ENCODE data around the gene TPTE.
"Not testable (repeated sequence)": the region's sequence is repeated elsewhere in the genome, so short reads cannot be mapped to it uniquely, and the experiment has no call there.

The TPTE gene

GRCh38 chr21:10521091-10521598, at the start of gene TPTE:
Gene TPTE (plus strand): TSS chr21:10521583. CDS start chr21:10538724, 17,141 bp downstream.
- no peak for DNase-seq (ENCODE audit: extremely low read depth in 1 of 2, low read depth in 1 of 2)

DNA sequence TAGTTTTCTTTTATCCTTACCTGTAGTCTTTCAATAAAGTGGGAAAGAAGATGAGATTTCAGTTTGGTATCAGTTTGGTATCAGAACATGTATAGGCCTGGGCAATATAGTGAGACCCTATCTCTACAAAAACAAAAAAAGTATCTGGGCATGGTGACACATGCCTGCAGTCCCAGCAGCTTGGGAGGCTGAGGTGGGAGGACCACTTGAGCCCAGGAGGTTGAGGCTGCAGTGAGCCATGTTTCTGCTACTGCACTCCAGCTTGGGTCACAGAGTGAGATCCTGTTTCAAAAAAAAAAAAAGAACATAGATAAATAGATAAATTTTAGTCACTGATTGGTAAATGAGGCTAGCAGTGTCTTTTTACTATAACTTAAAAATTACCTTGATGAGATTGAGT, 49.4 kb upstream of the TPTE start:
- not testable (repeated sequence) for DNase-seq (ENCODE audit: extremely low read depth in 1 of 2, low read depth in 1 of 2)

GRCh38 chr21:10477794-10478193, 43.6 kb upstream of the TPTE start:
- not testable (repeated sequence) for DNase-seq (ENCODE audit: extremely low read depth in 1 of 2, low read depth in 1 of 2)

GRCh38 chr21:10479875-10480274, 41.5 kb upstream of the TPTE start:
- not testable (repeated sequence) for DNase-seq (ENCODE audit: extremely low read depth in 1 of 2, low read depth in 1 of 2)

DNA sequence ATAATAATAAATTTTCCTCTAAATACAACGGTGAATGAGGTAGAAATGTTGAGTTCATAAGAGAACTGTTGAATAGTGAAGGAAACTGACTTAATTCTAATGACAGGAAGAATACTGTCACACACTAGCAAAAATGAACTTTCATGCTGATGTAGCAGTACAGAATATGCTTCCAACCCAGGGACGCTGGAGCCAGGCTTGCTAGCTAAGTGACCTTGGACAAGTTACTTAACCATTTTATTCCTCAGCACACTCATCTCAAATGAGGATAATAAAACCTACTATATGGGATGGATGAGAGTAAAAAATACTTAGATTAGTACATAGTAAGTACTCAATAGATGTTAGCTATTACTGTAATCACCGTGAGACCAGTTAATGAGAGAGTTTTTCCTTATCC, 36.5 kb upstream of the TPTE start:
- DNase-seq (ENCODE audit: extremely low read depth in 1 of 2, low read depth in 1 of 2), result not testable (repeated sequence)

DNA sequence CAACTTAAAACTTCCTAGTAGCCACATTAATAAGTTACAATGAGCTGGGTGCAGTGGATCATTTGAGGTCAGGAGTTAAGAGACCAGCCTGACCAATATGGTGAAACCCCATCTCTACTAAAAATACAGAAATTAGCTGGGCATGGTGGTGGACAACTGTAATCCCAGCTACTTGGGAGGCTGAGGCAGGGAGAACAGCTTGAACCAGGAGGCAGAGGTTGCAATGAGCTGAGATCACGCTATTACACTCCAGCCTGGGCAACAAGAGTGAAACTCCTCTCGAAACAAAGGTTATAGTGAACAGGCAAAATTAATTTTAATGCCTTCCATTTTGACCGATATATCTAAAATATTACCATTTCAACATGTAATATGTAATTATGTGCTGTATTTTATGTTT, 30.9 kb upstream of the TPTE start:
- DNase-seq (ENCODE audit: extremely low read depth in 1 of 2, low read depth in 1 of 2), result not testable (repeated sequence)

DNA sequence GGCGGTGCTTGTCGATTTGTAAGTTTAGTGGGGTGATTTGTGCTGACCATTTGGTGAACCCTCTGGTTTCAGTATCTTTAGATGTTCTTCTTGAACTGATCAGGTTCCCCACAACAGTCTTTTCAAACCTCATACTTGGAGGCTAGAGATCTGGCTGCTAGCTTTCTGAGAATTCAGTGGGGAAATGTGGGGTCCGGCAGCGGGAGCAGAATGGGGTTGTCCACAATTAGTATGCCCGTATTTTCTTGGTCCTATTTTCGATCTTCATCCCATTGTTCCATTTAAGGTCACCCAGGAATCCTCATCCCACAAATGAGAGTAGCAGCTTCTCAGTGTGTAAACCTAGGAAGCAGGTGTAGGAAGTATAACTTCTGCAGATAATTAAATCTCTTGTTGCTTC, 10.3 kb upstream of the TPTE start:
- no peak for DNase-seq (ENCODE audit: extremely low read depth in 1 of 2, low read depth in 1 of 2)

- not testable (repeated sequence) for DNase-seq (ENCODE audit: extremely low read depth in 1 of 2, low read depth in 1 of 2)
Measured at GRCh38 chr21:10516889-10517288, 4.5 kb upstream of the TPTE start.

DNA sequence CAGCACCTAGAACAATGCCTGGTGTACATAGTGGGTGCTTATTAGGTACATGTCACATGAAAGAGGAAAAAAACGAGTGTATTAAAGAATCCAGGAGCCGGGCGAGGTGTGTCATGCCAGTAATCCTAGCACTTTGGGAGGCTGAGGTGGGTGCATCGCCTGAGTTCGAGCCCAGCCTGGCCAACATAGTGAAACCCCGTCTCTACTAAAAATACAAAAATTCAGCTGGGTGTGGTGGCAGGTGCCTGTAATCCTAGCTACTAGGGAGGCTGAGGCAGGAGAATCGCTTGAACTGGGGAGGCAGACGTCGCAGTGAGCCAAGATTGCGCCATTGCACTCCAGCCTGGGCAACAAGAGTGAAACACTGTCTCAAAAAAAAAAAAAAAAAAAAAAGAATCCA, 3.5 kb upstream of the TPTE start:
- DNase-seq (ENCODE audit: extremely low read depth in 1 of 2, low read depth in 1 of 2), result not testable (repeated sequence)

DNA sequence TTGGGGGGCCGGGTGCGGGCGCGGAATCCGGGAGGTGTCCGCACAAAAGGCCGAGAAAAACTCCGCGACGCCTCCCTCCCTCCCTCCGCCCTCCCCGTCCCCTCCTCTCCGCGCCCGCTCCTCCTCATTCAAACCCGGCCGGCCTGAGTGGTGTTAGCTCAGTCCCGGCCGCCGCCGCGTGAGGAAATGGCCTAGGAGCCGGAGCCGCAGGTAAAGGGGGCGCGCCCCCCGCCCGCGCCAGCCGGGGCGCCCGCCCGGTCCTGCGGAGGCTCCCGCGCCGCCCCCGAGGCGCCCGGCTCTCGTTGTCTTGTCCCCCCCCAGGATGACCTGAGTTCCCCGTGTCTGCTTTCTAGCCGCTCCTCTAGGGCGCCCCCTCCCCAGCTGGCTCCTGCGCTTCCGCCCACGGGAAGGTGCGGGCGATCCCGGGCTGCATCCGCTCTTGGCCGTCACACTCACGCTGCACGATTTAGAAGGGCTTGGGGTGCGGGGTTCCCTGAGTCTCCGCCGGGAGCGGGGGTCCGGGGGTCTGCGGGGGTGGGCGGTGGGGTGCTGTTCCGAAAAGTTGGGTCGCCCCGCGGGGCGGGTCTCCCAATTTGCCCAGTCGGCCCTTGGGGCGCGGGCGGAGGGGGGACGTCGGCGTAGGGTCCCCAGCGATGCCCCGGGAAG, 585 bp downstream of the TPTE start:
- not testable (repeated sequence) for DNase-seq (ENCODE audit: extremely low read depth in 1 of 2, low read depth in 1 of 2)

DNA sequence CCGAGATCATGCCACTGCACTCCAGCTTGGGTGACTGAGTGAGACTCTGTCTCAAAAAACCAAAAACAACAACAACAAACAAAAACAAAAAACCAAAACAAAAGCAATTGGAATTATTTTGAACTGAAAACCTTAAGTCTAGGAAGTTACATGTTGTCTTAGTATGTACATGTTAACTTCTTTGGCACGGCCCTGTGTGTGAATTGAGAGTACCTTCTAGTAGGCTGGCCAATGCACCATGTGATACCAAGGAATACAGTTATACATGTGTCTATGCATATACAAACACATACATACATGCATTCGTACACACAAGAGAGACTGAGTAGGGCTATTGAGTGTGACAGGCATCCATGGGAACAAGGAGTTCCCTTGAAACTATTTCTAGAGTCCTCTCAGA, 18.6 kb downstream of the TPTE start:
- DNase-seq (ENCODE audit: extremely low read depth in 1 of 2, low read depth in 1 of 2), result no peak

DNA sequence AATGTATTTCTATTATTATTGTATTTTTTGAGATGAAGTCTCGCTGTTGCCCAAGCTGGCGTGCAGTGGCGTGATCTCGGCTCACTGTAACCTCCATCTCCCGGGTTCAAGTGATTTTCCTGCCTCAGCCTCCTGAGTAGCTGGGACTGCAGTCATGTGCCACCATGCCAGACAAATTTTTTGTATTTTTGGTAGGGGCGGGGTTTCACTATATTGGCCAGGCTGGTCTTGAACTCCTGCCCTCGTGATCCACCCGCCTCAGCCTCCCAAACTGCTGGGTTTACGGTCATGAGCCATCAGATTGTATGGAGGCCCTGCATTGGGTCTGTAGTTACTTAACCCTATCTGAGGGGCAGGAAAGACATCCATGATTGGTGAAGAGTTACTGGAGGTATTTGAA, 23.0 kb downstream of the TPTE start:
- not testable (repeated sequence) for DNase-seq (ENCODE audit: extremely low read depth in 1 of 2, low read depth in 1 of 2)

- DNase-seq (ENCODE audit: extremely low read depth in 1 of 2, low read depth in 1 of 2), result not testable (repeated sequence)
Measured at GRCh38 chr21:10547868-10548267, 26.5 kb downstream of the TPTE start.

DNA sequence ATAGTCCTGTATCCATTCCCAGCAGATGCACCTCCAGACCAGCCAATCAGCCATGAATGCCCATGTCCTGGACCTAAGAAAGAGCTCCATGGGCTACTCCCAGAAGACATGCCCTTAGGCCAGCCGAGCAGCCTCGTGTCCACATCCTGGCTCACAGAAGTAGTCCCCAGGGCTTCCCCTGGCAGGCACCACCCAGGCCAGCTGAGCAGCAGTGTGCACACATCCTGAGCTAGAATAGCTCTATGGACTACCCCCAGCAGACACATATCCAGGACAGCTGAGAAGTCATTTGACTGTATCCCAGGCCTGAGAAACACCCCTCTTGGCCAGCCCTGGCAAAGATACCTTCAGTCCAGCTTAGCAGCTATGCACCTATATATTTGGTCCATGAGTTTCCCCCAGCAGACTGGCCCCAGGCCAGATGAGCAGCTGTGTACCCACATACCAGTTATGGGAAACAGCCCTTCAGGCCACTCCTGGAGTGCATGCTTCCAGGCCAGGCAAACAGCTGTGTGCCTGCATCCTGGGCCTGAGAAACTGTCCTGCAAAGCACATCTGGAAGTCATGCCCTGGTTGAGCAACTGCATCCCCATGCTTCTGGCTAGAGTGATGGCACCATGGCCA, 27.1 kb downstream of the TPTE start:
- not testable (repeated sequence) for DNase-seq (ENCODE audit: extremely low read depth in 1 of 2, low read depth in 1 of 2)

DNA sequence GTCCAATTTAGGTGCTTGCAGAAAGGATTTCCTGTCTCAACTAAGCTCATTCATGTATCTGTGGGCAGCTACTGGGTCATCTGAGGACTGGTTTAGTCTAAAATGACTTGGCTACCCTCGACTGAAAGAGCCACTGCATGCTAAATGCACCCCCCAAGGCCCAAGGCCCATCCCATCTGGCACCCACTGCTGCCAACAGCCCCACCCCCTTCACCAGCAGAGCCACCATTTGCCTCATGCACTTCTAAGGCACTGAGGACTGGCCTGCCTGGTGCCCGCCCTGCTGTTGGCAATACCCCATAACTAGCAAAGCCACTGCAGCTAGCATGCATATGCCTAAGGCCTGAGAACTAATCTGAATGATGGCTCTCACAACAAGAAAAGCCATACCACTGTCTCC, 49.4 kb downstream of the TPTE start:
- DNase-seq (ENCODE audit: extremely low read depth in 1 of 2, low read depth in 1 of 2), result not testable (repeated sequence)

DNA sequence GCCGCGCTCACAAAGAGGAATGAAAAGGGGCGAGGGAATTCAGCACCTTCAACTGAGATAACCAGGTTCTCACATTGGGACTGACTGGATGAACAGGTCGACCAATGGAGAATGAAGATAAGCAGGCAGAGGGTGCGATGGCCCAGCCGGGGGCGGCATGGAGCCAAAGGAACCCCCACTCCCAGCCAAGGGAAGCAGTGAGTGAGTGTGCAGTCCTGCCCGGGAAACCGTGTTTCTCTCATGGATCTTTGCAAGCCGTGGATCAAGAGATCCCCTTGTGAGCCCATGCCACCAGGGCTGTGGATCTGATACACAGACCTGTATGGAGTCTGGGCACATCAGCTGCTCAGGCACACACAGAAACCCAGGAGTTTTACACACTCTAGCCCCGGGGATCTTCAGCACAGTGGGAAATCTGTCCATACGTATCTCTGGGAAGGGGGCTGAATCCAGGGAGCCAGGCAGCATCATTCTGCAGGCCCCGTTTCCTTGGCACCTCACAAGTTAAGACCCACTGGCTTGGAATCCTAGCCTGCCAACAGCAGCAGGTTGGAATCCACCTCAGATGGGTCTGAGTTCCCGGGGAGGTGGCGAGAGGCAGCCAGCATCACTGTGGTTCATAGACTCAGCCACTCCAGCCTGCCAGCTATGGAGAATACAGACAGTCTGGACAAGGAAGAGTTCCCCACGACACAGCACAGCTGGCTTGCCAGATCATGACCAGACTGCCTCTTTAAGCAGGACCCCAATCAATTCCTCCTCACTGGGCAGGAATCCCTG, 53.3 kb downstream of the TPTE start:
- DNase-seq (ENCODE audit: extremely low read depth in 1 of 2, low read depth in 1 of 2), result not testable (repeated sequence)

DNA sequence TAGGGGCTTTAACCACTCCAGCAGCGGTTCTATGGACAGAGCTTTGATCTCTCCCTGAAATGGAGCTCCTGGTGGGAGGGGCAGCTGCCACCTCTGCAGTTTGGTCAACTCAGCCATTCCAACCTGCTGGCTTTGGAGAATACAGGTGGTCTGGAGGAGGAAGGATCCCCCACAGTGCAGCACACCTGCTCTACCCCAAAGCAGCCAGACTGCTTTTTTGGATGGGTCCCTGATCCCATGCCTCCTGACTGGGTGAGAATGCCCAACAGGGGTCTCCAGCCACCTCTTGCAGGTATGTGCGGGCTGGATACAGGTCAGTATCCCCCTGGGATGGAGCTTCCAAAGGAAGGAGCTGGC, 53.9 kb downstream of the TPTE start:
- no peak for DNase-seq (ENCODE audit: extremely low read depth in 1 of 2, low read depth in 1 of 2)

GRCh38 chr21:10578910-10579309, 57.5 kb downstream of the TPTE start:
- not testable (repeated sequence) for DNase-seq (ENCODE audit: extremely low read depth in 1 of 2, low read depth in 1 of 2)

DNA sequence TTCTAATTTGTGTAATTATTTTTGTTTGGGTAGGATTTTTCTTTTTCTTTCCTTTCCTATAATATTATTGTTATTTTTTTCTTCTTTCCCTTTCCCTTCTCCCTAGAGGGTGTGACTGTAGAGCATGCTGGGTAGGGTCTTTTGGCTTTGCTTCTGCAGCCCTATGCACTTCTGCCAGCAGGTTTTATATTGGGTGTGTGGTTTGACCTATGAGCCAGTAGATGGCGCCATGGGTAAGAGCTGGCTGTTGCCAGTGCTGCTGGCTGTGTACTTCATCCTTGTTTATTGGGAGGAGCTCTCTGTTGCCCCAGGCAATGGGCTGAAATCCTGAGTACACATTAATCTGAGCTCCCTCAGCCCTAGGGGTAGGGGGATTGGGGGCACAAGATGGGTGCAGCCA, 67.7 kb downstream of the TPTE start:
- DNase-seq (ENCODE audit: extremely low read depth in 1 of 2, low read depth in 1 of 2), result not testable (repeated sequence)

- DNase-seq (ENCODE audit: extremely low read depth in 1 of 2, low read depth in 1 of 2), result not testable (repeated sequence)
Measured at GRCh38 chr21:10607074-10607473, 85.7 kb downstream of the TPTE start.

- not testable (repeated sequence) for DNase-seq (ENCODE audit: extremely low read depth in 1 of 2, low read depth in 1 of 2)
Measured at GRCh38 chr21:10614285-10614684, 92.9 kb downstream of the TPTE start.

GRCh38 chr21:10616061-10616460, 94.7 kb downstream of the TPTE start:
- not testable (repeated sequence) for DNase-seq (ENCODE audit: extremely low read depth in 1 of 2, low read depth in 1 of 2)
